Cardiac fibroblast (primary cell): ENCODE measurements around the gene KCNMA1.

Experiments used
- DNase-seq, 2 donors: peaks; one replicate each; pipeline versions ENCODE4 v3.0.0 to v3.0.0-alpha.2; 2010; ENCODE audit warnings: low read depth in 2 of 2
- H3K4me3 ChIP-seq, 2 donors: replicated peaks in 1 of 2; 1 replicate in 1 of 2; 2 replicates in 1 of 2; pipeline ENCODE4 v1.5.1; 2011; ENCODE audit warnings: low read depth in 2 of 2, low read length in 2 of 2, mild to moderate bottlenecking in 2 of 2, moderate library complexity in 1 of 2
- CTCF ChIP-seq: IDR thresholded peaks from one replicate; pipeline ENCODE4 v1.5.1; 2011; ENCODE audit warnings: low read depth, mild to moderate bottlenecking, low read length, inconsistent platforms

The KCNMA1 gene

GRCh38 chr10:77452952-77453564, 184.6 kb downstream of the KCNMA1 start:
- no peak for DNase-seq
- no peak for TF ChIP-seq CTCF
- H3K4me3 ChIP-seq = no peak overlapping the region

DNA sequence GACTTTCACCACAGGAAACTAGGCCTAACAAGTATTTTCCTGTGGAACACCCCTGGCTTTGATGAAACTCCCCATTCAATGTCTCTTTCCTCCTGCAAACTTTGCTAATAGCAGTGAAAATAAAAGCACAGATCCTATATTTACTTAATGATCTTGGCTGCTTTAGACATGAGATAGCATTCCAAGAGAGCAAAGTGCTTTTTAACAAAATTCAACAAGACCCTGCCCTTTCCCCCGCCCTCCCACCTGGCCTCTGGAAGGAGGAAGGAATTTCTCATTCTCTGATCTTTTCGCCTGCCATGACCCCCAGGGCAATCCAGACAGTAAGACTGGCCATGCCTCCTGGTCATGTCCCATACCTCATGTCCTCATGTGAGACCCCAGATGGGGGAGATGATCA, 185.7 kb downstream of the KCNMA1 start:
- TF ChIP-seq CTCF = no peak
- no peak overlapping the region for H3K4me3 ChIP-seq
- DNase-seq = no peak

GRCh38 chr10:77448226-77448625, 189.4 kb downstream of the KCNMA1 start:
- no peak for TF ChIP-seq CTCF
- H3K4me3 ChIP-seq = no peak overlapping the region
- DNase-seq = no peak

DNA sequence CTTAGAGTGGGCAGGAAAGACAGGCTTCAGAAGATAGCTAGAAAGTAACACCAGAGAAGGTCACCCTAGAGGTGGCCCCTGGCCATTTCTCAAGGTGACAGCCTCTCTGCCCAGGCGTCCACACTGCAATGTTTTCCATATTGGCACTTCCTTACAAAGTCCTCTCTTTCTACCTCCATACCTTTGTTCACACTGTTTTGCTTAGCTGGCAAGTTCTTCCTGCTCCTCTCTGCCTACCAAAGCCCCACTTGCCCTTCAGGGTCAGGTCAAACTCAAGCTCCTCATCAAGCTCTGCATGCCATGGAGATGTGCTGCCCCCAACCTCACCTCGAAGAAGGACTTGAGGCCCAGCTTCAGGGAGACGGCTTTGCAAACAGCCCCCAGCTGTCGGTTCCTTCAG, 190.9 kb downstream of the KCNMA1 start:
- H3K4me3 ChIP-seq = no peak overlapping the region
- no peak for TF ChIP-seq CTCF
- DNase-seq = no peak

DNA sequence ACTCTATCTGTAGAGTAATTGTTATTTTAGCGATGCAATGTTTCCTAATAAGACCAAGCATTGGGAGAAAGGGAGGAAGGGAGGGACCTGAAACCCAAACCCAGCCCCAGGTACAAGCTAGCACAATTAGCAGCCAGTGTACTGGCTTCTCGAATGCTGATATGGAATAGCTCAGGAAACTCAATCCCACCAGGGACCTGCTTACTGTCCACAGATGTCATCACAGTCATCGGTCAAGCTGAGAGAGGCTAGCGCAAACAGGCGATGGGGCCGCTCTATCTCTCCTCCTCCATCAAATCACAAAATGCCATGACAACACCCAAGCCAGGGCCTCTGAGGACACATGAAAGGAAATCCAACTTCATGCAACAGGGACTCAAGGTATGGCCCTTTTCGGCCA, 192.1 kb downstream of the KCNMA1 start:
- H3K4me3 ChIP-seq = no peak overlapping the region
- TF ChIP-seq CTCF = no peak
- DNase-seq = no peak

GRCh38 chr10:77444041-77444440, 193.6 kb downstream of the KCNMA1 start:
- H3K4me3 ChIP-seq = no peak overlapping the region
- no peak for DNase-seq
- TF ChIP-seq CTCF = no peak

- H3K4me3 ChIP-seq = no peak overlapping the region
- no peak for DNase-seq
- TF ChIP-seq CTCF = no peak
Measured at GRCh38 chr10:77442699-77443189, 194.9 kb downstream of the KCNMA1 start.
